HG03521 (cell line): ENCODE results near the gene NUP205.

Experiments used
- ATAC-seq: cut with Tn5 transposase; IDR thresholded peaks from one replicate; pipeline ENCODE4 v1.9.1; 2021; ENCODE audit warnings: mild to moderate bottlenecking, moderate library complexity; ENCODE audit not compliant: unreplicated experiment

NUP205 gene

GRCh38 chr7:135557455-135558336, at the start of gene NUP205:
TSS of gene NUP205 (plus strand) at chr7:135557917. CDS start at chr7:135557945, 28 bp downstream.
- peak; percentile 78 for ATAC-seq

- ATAC-seq = no peak
Measured at GRCh38 chr7:135508883-135509588, 48.7 kb upstream of the NUP205 start.

DNA sequence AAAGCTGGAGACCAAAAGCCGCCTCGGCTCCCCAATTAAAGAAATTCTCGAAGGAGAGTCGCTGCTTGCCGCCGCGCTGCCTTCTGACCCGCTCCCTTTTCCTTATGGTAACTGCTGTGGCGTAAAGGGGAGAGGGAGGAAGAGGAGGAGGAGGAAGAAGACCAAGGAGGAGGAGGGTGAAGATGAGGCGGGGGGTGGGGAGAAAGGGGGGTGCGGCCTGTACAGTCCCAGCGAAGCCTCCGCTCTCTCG, 48.2 kb upstream of the NUP205 start:
- no peak for ATAC-seq

GRCh38 chr7:135509839-135510591, 47.7 kb upstream of the NUP205 start, which contains the start of gene CNOT4:
TSS of gene CNOT4 (minus strand) at chr7:135510102. CDS start at chr7:135438331, 71,771 bp downstream.
- peak; percentile 97 for ATAC-seq

GRCh38 chr7:135510592-135511183, 47.0 kb upstream of the NUP205 start:
- no peak for ATAC-seq

DNA sequence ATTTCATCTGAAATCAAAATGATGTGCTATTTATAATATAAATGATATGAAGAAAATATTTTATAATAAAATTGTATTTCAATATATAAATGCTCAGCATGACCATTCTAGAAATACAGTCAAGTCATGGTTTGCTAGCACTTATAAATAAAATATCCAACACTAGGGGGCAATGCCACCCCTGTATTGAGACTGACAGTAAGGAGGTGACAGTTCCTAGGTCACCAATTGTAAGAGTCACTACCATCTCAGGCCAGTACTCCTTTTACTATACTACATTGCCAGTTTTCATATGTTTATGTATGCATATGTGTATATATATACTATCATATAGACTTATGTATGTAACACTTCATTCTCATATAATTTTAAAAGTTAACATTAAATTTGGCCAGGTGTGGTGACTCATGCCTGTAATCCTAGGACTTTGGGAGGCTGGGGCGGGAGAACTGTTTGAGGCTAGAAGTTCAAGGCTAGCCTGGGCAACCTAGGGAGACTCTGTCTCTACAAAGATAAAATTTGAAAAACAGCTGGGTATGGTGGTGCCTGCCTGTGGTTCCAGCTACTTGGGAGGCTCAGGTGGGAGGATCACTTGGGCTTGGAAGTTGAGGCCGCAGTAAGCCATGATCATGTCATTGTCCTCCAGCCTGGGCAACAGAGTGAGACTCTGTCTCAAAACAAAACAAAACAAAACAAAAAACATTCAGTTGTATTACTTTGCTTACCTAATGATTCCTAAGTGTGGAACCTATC, 45.4 kb upstream of the NUP205 start:
- ATAC-seq = peak; percentile 36

DNA sequence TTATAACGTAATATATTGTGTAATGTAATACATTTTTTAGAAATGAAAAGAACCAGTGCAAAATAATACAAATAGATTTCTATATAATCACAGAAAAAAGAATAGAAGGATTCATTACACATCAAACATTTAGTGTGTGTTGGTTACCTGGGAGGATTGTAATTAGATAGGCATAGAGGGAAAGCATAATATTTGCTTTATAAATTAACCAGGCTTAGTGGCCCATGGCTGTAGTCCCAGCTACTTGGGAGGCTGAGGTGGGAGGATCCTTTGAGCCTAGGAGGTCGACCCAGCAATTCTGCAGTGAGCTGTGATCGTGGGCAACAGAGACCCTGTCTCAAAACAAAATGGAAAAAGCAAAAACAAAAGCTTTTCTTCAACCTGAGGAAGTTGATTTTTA, 42.9 kb upstream of the NUP205 start:
- ATAC-seq = no peak

DNA sequence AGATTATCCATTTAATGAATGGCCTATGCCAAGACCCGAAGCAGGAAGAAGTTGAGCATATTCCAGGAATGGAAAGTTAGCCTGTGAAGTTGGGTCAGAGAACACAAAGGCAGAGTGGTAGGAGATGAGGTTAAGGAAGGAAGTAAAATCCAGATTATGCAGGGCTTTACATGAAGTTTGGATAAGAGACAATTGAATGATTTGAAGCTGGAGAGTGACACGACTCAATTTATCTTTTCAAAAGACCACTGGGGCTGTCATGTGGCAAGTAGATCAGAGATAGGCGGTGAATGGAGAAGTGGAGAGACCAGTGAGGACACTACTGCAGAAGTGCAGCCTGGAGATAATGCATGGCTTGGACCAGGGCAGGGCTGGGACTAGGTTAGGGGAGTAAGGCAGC, 40.7 kb upstream of the NUP205 start:
- no peak for ATAC-seq

GRCh38 chr7:135518748-135519147, 39.0 kb upstream of the NUP205 start:
- no peak for ATAC-seq

DNA sequence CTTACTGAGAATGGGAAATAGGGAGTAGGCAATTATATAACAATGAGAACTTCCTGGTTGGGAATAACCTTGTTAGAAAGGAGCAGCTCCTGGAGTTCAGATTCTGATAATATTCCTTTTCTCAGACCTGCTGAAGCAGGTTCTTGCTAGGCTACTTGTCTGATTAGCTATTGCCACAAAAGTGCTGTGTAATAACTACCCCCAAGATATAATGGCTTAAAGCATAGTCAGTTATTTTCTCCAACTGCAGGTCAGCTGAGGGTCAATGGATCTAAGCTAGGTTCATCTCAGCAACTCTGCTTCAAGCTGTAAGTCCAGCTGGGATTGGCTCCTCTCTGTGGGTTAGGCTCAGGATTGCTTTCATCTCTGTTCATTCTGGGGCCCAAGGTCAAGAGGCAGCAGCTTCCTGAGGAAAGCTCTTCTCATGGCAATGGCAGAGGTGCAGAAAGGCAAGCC, 38.5 kb upstream of the NUP205 start:
- ATAC-seq = no peak

DNA sequence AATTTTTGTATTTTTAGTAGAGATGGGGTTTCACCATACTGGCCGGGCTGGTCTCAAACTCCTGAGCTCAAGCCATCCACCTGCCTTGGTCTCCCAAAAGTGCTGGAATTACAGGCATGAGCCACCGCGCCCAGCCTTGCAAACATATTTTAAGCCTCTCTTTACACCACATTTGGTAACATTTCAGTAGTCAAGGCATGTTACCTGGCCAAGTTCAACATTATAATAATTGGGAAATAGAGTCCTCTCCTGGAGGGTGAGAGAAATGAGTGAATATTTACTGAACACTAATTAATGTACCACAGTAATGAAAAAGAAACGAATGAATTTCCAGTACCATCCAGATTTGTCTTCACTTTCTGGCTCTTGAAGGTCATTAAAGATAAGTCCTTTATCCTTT, 37.8 kb upstream of the NUP205 start:
- ATAC-seq = no peak

GRCh38 chr7:135522509-135522908, 35.2 kb upstream of the NUP205 start:
- no peak for ATAC-seq

DNA sequence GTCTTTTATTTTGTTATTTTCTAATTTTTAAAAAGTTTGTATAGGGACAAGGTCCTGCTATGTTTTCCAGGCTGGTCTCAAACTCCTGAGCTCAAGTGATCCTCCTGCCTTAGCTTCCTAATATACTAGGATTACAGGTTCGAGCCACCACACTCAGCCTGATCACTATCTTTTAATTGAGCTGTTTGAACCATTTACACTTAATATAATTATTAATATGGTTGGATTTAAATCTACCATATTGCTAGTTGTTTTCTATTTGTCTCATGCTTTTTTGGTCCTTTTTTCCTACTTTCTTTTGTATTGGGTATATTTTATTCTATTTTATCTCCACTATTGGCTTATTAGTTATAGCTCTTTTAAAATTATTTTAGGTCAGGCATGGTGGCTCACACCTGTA, 34.6 kb upstream of the NUP205 start:
- ATAC-seq = no peak

GRCh38 chr7:135525426-135525825, 32.3 kb upstream of the NUP205 start:
- ATAC-seq = no peak

DNA sequence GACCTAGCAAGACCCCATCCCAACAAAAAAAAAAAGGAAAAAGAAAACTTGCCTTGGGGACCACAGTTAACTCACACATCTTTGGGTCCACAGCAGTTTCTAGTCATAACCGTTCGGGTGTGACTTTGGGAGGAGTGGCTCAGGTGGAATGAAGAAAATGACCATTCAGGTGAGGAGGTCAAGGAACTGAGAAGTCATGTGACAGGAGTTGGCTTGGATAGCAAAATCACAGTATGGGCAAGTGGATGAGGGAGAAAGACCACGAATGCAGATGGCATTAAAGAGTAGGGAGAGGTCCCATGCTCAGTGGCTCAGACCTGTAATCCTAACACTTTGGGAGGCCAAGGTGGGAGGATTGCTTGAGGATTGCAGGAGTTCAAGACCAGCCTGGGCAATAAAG, 30.7 kb upstream of the NUP205 start:
- no peak for ATAC-seq

DNA sequence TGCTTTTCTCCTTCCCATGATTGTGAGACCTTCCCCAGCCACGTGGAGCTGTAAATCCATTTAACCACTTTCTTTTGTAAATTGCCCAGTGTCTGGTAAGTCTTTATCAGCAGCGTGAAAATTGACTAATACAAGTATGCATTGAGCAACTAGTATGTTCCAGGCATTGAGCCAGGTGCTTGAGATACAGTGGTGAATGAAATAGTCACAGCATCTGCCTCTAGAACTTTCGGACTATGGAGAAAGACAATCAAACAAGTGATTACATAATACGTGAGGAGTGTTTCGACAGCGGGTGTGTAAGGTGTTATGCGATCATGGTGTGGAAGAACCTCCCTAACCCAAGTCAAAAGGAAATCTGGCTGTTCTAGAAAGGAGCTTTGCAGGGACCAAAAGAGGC, 21.6 kb upstream of the NUP205 start:
- no peak for ATAC-seq

DNA sequence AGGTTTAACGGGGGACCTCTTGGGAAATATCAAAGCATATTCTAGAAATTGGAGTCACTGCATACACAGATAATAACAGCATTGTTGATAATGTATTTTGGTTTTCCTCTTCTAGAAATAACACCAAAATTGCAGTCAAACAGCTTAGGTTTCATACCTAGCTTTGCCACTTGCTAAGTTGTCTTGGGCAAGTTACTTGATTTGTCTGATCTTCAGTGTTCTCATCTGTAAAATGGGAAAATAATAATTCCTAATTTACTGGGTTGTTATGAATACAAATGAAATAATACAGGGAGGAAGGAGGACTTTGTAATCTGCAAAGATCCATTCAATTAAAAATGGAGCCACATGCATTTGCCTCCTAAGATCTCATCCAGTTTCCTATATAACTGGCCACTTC, 20.3 kb upstream of the NUP205 start:
- no peak for ATAC-seq

DNA sequence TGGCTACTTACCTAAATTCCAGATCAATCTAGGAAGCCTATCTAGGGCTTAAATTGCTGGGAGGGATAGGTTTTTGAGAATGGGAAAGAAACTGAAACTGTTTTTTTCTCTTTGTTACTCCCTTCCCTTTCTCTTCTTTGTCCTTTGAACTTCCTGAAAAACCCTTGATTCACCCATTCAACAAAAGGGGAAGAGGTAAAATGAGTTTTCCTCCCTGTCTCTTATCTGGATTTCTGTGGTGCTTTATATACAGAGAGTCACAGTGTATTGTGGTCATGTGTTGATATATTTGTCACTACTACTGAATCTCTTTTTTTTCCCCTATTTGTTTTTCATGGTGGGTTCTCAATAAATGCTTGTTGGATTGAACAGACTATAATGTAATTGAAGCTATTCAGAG, 19.8 kb upstream of the NUP205 start:
- ATAC-seq = no peak

DNA sequence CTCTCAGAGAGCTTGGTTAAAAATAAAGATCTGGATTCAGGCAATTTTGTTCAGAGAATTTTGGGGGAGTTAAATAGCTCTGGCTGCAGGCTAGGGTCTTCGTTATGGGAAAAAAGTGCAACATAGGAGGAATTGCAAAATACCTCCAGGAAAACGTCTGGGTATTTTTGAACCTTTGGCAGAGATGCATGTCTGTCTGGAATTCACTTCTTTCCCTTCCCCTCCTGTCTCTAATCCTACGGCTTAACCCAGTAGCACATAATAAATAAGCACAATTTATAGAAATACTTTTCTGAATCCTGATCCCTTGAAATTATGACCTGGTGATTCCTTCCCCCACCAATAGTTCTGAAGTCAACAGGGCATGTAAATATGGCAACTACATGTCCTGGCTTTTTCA, 19.3 kb upstream of the NUP205 start:
- no peak for ATAC-seq

GRCh38 chr7:135539629-135540028, 18.1 kb upstream of the NUP205 start:
- ATAC-seq = no peak

DNA sequence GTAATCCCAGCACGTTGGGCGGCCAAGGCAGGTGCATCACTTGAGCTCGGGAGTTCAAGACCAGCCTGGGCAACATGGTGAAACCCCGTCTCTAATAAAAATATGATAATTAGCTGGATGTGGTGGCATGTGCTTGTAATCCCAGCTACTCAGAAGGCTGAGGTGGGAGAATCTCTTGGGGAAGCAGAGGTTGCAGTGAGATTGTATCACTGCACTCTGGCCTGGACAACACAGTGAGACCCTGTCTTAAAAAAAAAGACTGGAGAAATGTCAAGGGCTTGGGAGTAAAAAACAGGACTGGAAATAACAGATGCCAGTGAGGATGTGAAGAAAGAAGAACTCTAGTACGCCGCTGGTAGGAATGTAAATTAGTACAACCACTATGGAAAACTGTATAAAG, 16.7 kb upstream of the NUP205 start:
- ATAC-seq = no peak
